Left lung (tissue), 10 donors: Measurements from ENCODE around the gene KIF17. TPM values are rescaled to one million over a fixed set of nuclear protein-coding genes. Genes with fewer than 3 reads are reported as not detected.

Experiments
- ATAC-seq: fragments of 200-7000 bp; cut with Tn5 transposase; one replicate; pipeline ENCODE4 v1.9.1; 2020; ENCODE audit warnings: moderate library complexity
- DNase-seq, 4 donors: peaks; one replicate each; pipeline ENCODE4 v3.0.0-alpha.2; 2013 to 2020
- H3K27ac ChIP-seq, 2 donors: fragments of 200-600 bp; sonication (generic) in 1 of 2; one replicate each; pipeline versions ENCODE4 v1.5.0 to v1.8.0; 2020 to 2021
- H3K27me3 ChIP-seq, 2 donors: fragments of 200-600 bp; sonication (generic) in 1 of 2; one replicate each; pipeline versions ENCODE4 v1.5.0 to v1.8.0; 2020 to 2021
- H3K36me3 ChIP-seq, 2 donors: fragments of 200-600 bp; sonication (generic) in 1 of 2; one replicate each; pipeline versions ENCODE4 v1.5.0 to v1.8.0; 2020 to 2021
- H3K4me1 ChIP-seq, 2 donors: fragments of 200-600 bp; one replicate each; pipeline ENCODE4 v1.8.0; 2021
- H3K4me3 ChIP-seq, 2 donors: fragments of 200-600 bp; sonication (generic) in 1 of 2; one replicate each; pipeline versions ENCODE4 v1.5.0 to v1.8.0; 2020 to 2021; ENCODE audit warnings: mild to moderate bottlenecking in 1 of 2
- H3K9me3 ChIP-seq, 2 donors: fragments of 200-600 bp; sonication (generic) in 1 of 2; one replicate each; pipeline versions ENCODE4 v1.5.0 to v1.8.0; 2020 to 2021
- CTCF ChIP-seq, 2 donors: fragments of 200-600 bp; sonication (generic) in 1 of 2; IDR thresholded peaks; one replicate each; pipeline versions ENCODE4 v1.5.0 to v1.8.0; 2021; ENCODE audit warnings: antibody characterized with exemption in 2 of 2
- intact Hi-C, 2 donors: fragments of 100-400 bp; cut with DNase I; formaldehyde crosslinking; loops; one replicate each; pipeline versions ENCODE4 v1.11.2 to v1.14.2; 2022
- polyA plus RNA-seq, 6 donors: library from polyadenylated mRNA; unstranded; fragments of 120-200 nt; gene quantifications; one replicate each; pipeline ENCODE4 v1.2.1, GENCODE V29; 2013; ENCODE audit not compliant: insufficient read length in 6 of 6
- total RNA-seq, 2 donors: library from RNA; stranded (reverse); fragmentation: NEBNext Ultra II Directional; extraction: Animal tissue kit (Norgen Biotek cat#: 25700); gene quantifications; one replicate each; pipeline ENCODE4 v1.2.1, GENCODE V29; 2021
- donor health status: DM: no; HTN: yes; CAD: no.
- donor health status: DM: no; HTN: no; CAD: no.

KIF17 gene
- total and polyA plus RNA-seq, 8 donors = 4.1 to 12.1 (median 7.8) TPM

- no peak for ATAC-seq
- TF ChIP-seq CTCF (IDR thresholded peaks at IDR 0.05) = no peak
- H3K4me1 ChIP-seq = no peaks in the 10 kb centered on the region
- no peaks in the 10 kb centered on the region for H3K27me3 ChIP-seq
- H3K36me3 ChIP-seq = peaks cover 0 to 100% of the 10 kb centered on the region in 2 donors
- no peak for DNase-seq
- H3K4me3 ChIP-seq = no peak overlapping the region
- H3K9me3 ChIP-seq = no peaks in the 10 kb centered on the region
- no peak overlapping the region for H3K27ac ChIP-seq
- intact Hi-C loops = no loop called here
Observed at GRCh38 chr1:20652300-20652699, 65.5 kb downstream of the KIF17 start.

DNA sequence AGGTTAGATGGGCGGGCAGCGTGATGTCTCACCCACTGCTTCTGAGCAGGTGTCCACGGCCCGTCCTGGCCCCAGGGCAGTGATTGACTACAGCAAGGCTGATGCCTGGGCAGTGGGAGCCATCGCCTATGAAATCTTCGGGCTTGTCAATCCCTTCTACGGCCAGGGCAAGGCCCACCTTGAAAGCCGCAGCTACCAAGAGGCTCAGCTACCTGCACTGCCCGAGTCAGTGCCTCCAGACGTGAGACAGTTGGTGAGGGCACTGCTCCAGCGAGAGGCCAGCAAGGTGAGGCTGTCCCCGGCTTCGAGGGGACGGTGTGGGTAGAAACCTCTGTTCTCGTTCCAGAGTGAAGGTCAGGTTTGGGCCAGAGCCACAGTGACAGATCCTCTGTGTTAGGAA, 68.9 kb downstream of the KIF17 start:
- ATAC-seq (no peak), DNase-seq (no peak)
- peaks cover 0 to 99% of the 10 kb centered on the region in 2 donors for H3K36me3 ChIP-seq
- H3K27ac ChIP-seq = no peak overlapping the region
- no peaks in the 10 kb centered on the region for H3K4me1 ChIP-seq
- no peaks in the 10 kb centered on the region for H3K27me3 ChIP-seq
- no peak for TF ChIP-seq CTCF (IDR thresholded peaks at IDR 0.05)
- H3K9me3 ChIP-seq = no peaks in the 10 kb centered on the region
- no peak overlapping the region for H3K4me3 ChIP-seq
- intact Hi-C loops = no loop called here

DNA sequence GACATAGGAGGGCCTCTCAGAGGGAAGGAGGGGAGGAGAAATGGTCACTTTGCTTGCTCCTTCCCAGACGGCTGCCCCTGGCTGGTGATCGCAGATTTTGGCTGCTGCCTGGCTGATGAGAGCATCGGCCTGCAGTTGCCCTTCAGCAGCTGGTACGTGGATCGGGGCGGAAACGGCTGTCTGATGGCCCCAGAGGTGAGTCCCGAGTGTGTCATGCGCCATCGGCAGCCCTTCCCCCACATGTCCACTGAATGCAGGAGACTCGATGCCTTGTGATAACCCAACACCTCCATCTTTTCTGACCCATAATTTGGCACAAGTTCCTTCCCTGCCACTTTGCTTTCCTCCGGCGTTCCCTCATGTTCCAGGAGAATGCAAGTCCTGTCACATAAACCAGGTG, 69.4 kb downstream of the KIF17 start:
- H3K36me3 ChIP-seq = peaks cover 0 to 99% of the 10 kb centered on the region in 2 donors
- ATAC-seq = no peak
- intact Hi-C loops = no loop called here

GRCh38 chr1:20645414-20645813, 72.4 kb downstream of the KIF17 start:
- Histone ChIP-seq H3K9me3 (no peaks in the 10 kb centered on the region), H3K4me3 (no peak overlapping the region), H3K27me3 (no peaks in the 10 kb centered on the region), H3K36me3 (peaks cover 0 to 99% of the 10 kb centered on the region in 2 donors), H3K4me1 (no peaks in the 10 kb centered on the region), H3K27ac (no peak overlapping the region)
- intact Hi-C loops = no loop called here
- TF ChIP-seq CTCF (IDR thresholded peaks at IDR 0.05) = no peak
- DNase-seq (no peak), ATAC-seq (no peak)

More for the DNA sequence above, 69.4 kb downstream of the KIF17 start:
- no peak overlapping the region for H3K27ac ChIP-seq
- no peaks in the 10 kb centered on the region for H3K27me3 ChIP-seq
- no peak for TF ChIP-seq CTCF (IDR thresholded peaks at IDR 0.05)
- no peaks in the 10 kb centered on the region for H3K4me1 ChIP-seq
- H3K9me3 ChIP-seq = no peaks in the 10 kb centered on the region
- DNase-seq = no peak
- H3K4me3 ChIP-seq = no peak overlapping the region

DNA sequence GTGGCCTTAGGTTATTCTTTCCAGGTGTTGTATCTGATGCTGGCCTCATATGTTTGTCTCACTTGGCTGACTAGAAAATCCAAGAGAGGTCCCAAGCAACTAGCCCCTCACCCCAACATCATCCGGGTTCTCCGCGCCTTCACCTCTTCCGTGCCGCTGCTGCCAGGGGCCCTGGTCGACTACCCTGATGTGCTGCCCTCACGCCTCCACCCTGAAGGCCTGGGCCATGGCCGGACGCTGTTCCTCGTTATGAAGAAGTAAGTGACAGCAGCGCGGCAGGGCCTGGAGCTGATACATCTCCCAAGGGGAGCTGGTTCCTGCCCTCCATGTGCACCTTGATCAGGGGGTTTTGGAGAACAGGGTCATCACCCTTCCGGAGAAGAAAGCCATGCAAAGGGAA, 73.4 kb downstream of the KIF17 start:
- H3K27ac ChIP-seq = no peak overlapping the region
- no peak for DNase-seq
- H3K9me3 ChIP-seq = no peaks in the 10 kb centered on the region
- ATAC-seq = no peak
- peaks cover 0 to 96% of the 10 kb centered on the region in 2 donors for H3K36me3 ChIP-seq
- H3K27me3 ChIP-seq = no peaks in the 10 kb centered on the region
- intact Hi-C loops = no loop called here
- no peaks in the 10 kb centered on the region for H3K4me1 ChIP-seq
- no peak overlapping the region for H3K4me3 ChIP-seq
- no peak for TF ChIP-seq CTCF (IDR thresholded peaks at IDR 0.05)
